Measurements from ENCODE around the gene SH2B3. TPM values are rescaled to one million over a fixed set of nuclear protein-coding genes. Genes with fewer than 3 reads are reported as not detected.

The SH2B3 gene
- total RNA-seq, 1 donor from 2014 or later, result 18.1 TPM

- Mint-ChIP-seq H3K27me3 (ENCODE audit: unreplicated experiment) (peaks cover 6% of the 10 kb centered on the region), H3K36me3 (ENCODE audit: unreplicated experiment) (no peaks in the 10 kb centered on the region), H3K4me3 (ENCODE audit: unreplicated experiment) (no peak overlapping the region), H3K4me1 (ENCODE audit: low read depth, unreplicated experiment) (peaks cover 13% of the 10 kb centered on the region), H3K27ac (ENCODE audit: unreplicated experiment) (peak overlapping the region; percentile 87), H3K9me3 (ENCODE audit: unreplicated experiment) (no peaks in the 10 kb centered on the region)
- DNase-seq, result peak; percentile 81
- TF ChIP-seq CTCF (IDR thresholded peaks at IDR 0.05; ENCODE audit: partially characterized antibody, unreplicated experiment), result no peak
These were observed 18.8 kb upstream of the SH2B3 start for GRCh38 chr12:111386885-111387284.

GRCh38 chr12:111387747-111388323 is 17.9 kb upstream of the SH2B3 start:
- peak overlapping the region; percentile 89 for H3K27ac Mint-ChIP-seq (ENCODE audit: unreplicated experiment)
- peak overlapping the region; percentile 67 for H3K4me3 Mint-ChIP-seq (ENCODE audit: unreplicated experiment)
- no peaks in the 10 kb centered on the region for H3K9me3 Mint-ChIP-seq (ENCODE audit: unreplicated experiment)
- peaks cover 6% of the 10 kb centered on the region for H3K27me3 Mint-ChIP-seq (ENCODE audit: unreplicated experiment)
- peaks cover 13% of the 10 kb centered on the region for H3K4me1 Mint-ChIP-seq (ENCODE audit: low read depth, unreplicated experiment)
- no peak for DNase-seq
- no peaks in the 10 kb centered on the region for H3K36me3 Mint-ChIP-seq (ENCODE audit: unreplicated experiment)
- no peak for TF ChIP-seq CTCF (IDR thresholded peaks at IDR 0.05; ENCODE audit: partially characterized antibody, unreplicated experiment)

GRCh38 chr12:111389635-111390034 is 16.1 kb upstream of the SH2B3 start:
- H3K9me3 Mint-ChIP-seq (ENCODE audit: unreplicated experiment), result no peaks in the 10 kb centered on the region
- H3K27ac Mint-ChIP-seq (ENCODE audit: unreplicated experiment), result no peak overlapping the region
- no peak for DNase-seq
- no peaks in the 10 kb centered on the region for H3K36me3 Mint-ChIP-seq (ENCODE audit: unreplicated experiment)
- H3K4me3 Mint-ChIP-seq (ENCODE audit: unreplicated experiment), result no peak overlapping the region
- TF ChIP-seq CTCF (IDR thresholded peaks at IDR 0.05; ENCODE audit: partially characterized antibody, unreplicated experiment), result no peak
- H3K4me1 Mint-ChIP-seq (ENCODE audit: low read depth, unreplicated experiment), result peaks cover 13% of the 10 kb centered on the region
- H3K27me3 Mint-ChIP-seq (ENCODE audit: unreplicated experiment), result peaks cover 9% of the 10 kb centered on the region

- no peak overlapping the region for H3K4me3 Mint-ChIP-seq (ENCODE audit: unreplicated experiment)
- no peaks in the 10 kb centered on the region for H3K36me3 Mint-ChIP-seq (ENCODE audit: unreplicated experiment)
- H3K27me3 Mint-ChIP-seq (ENCODE audit: unreplicated experiment), result peaks cover 9% of the 10 kb centered on the region
- no peak for DNase-seq
- TF ChIP-seq CTCF (IDR thresholded peaks at IDR 0.05; ENCODE audit: partially characterized antibody, unreplicated experiment), result no peak
- no peak overlapping the region for H3K27ac Mint-ChIP-seq (ENCODE audit: unreplicated experiment)
- H3K9me3 Mint-ChIP-seq (ENCODE audit: unreplicated experiment), result no peaks in the 10 kb centered on the region
- H3K4me1 Mint-ChIP-seq (ENCODE audit: low read depth, unreplicated experiment), result peaks cover 13% of the 10 kb centered on the region
These were observed 14.8 kb upstream of the SH2B3 start for GRCh38 chr12:111390910-111391309.

- TF ChIP-seq CTCF (IDR thresholded peaks at IDR 0.05; ENCODE audit: partially characterized antibody, unreplicated experiment), result no peak
- H3K36me3 Mint-ChIP-seq (ENCODE audit: unreplicated experiment), result no peaks in the 10 kb centered on the region
- H3K4me3 Mint-ChIP-seq (ENCODE audit: unreplicated experiment), result no peak overlapping the region
- no peaks in the 10 kb centered on the region for H3K9me3 Mint-ChIP-seq (ENCODE audit: unreplicated experiment)
- peaks cover 4% of the 10 kb centered on the region for H3K27me3 Mint-ChIP-seq (ENCODE audit: unreplicated experiment)
- peaks cover 2% of the 10 kb centered on the region for H3K4me1 Mint-ChIP-seq (ENCODE audit: low read depth, unreplicated experiment)
- H3K27ac Mint-ChIP-seq (ENCODE audit: unreplicated experiment), result no peak overlapping the region
- DNase-seq, result no peak
These were observed 11.9 kb upstream of the SH2B3 start for GRCh38 chr12:111393700-111394300.
